Measurements from ENCODE around the gene ADORA2B.

GRCh38 chr17:15930426-15930825, 14.5 kb upstream of the ADORA2B start:
- TF ChIP-seq CTCF (IDR thresholded peaks at IDR 0.05; ENCODE audit: poor library complexity), result no peak
- TF ChIP-seq EZH2phosphoT487 (IDR thresholded peaks at IDR 0.05; ENCODE audit: low read depth, severe bottlenecking, unreplicated experiment), result no peak

Measured in hepatocyte (in vitro differentiated cells).